HEK293 (cell line): Measurements from ENCODE around the gene ASTN2.

ENCODE experiments used
- CTCF ChIA-PET: fragments of 350-600 bp; formaldehyde crosslinking; extraction: SDS; loops from one replicate; lab custom pipeline; 2021; ENCODE audit warnings: antibody characterized with exemption; lab: Yijun Ruan, JAX
- POLR2A ChIA-PET: fragments of 300-600 bp; formaldehyde crosslinking; extraction: SDS; loops from one replicate; lab custom pipeline; 2020; ENCODE audit warnings: antibody characterized with exemption, inconsistent platforms; lab: Yijun Ruan, JAX
- H3K27ac ChIP-seq: fragments of 200-500 bp; sonication (Bioruptor generic); 2 replicates; pipeline ENCODE4 v1.5.1; 2014; ENCODE audit warnings: low read depth, low read length, control low read depth, inconsistent platforms; ENCODE audit errors: extremely low read depth
- H3K36me3 ChIP-seq, 2 experiments: fragments of 200-500 bp in 1 of 2; sonication (Bioruptor generic) in 1 of 2; 1 replicate in 1 of 2; 2 replicates in 1 of 2; pipeline ENCODE4 v1.5.1; 2014 to 2017; ENCODE audit warnings: inconsistent platforms in 2 of 2, low read length in 2 of 2; ENCODE audit not compliant: control insufficient read depth in 2 of 2, insufficient read depth in 1 of 2
- H3K4me1 ChIP-seq: fragments of 200-500 bp; sonication (Bioruptor generic); 2 replicates; pipeline ENCODE4 v1.5.1; 2014; ENCODE audit warnings: mild to moderate bottlenecking, low read length, inconsistent platforms; ENCODE audit not compliant: control insufficient read depth, insufficient read depth
- H3K4me3 ChIP-seq: 2 replicates; pipeline ENCODE4 v1.5.1; 2011; ENCODE audit warnings: low read depth, mild to moderate bottlenecking, control low read depth, low read length, moderate library complexity
- H3K9me3 ChIP-seq: fragments of 200-500 bp; sonication (Bioruptor generic); 2 replicates; pipeline ENCODE4 v1.5.1; 2014; ENCODE audit warnings: low read depth, low read length, inconsistent platforms; ENCODE audit not compliant: control insufficient read depth, insufficient read depth
- BCL11A ChIP-seq: fragments of 450-650 bp; formaldehyde crosslinking; IDR thresholded peaks from 2 replicates; pipeline ENCODE4 v1.5.1; 2016; ENCODE audit warnings: low read depth, missing biosample characterization, missing genetic modification characterization
- BCL11B ChIP-seq: fragments of 450-650 bp; formaldehyde crosslinking; IDR thresholded peaks from 2 replicates; pipeline ENCODE4 v1.5.1; 2016; ENCODE audit warnings: low read depth, missing biosample characterization, missing genetic modification characterization
- HIC1 ChIP-seq: fragments of 450-650 bp; formaldehyde crosslinking; IDR thresholded peaks from 2 replicates; pipeline ENCODE4 v1.5.1; 2016; ENCODE audit warnings: missing biosample characterization, missing genetic modification characterization
- HOXA7 ChIP-seq: sonication (generic); formaldehyde crosslinking; IDR thresholded peaks from 2 replicates; pipeline ENCODE4 v1.8.1; 2022; ENCODE audit warnings: missing genetic modification reagents, borderline replicate concordance
- KLF1 ChIP-seq: fragments of 450-650 bp; formaldehyde crosslinking; IDR thresholded peaks from 2 replicates; pipeline ENCODE4 v1.5.1; 2016; ENCODE audit warnings: missing biosample characterization, missing genetic modification characterization
- KLF9 ChIP-seq: fragments of 450-650 bp; formaldehyde crosslinking; IDR thresholded peaks from 2 replicates; pipeline ENCODE4 v1.5.1; 2016; ENCODE audit warnings: missing biosample characterization, missing genetic modification characterization, low read depth
- SP7 ChIP-seq: fragments of 450-650 bp; formaldehyde crosslinking; IDR thresholded peaks from 2 replicates; pipeline ENCODE4 v1.5.1; 2016; ENCODE audit warnings: missing biosample characterization, missing genetic modification characterization
- ZBTB8A ChIP-seq: fragments of 450-650 bp; formaldehyde crosslinking; IDR thresholded peaks from 2 replicates; pipeline ENCODE4 v1.5.1; 2016; ENCODE audit warnings: missing biosample characterization, missing genetic modification characterization
- ZNF132 ChIP-seq: fragments of 450-650 bp; formaldehyde crosslinking; IDR thresholded peaks from 2 replicates; pipeline ENCODE4 v1.5.1; 2017; ENCODE audit warnings: missing biosample characterization, missing genetic modification characterization, borderline replicate concordance
- ZNF140 ChIP-seq: fragments of 450-650 bp; formaldehyde crosslinking; IDR thresholded peaks from 2 replicates; pipeline ENCODE4 v1.5.1; 2016; ENCODE audit warnings: missing biosample characterization, missing genetic modification characterization
- ZNF155 ChIP-seq: fragments of 450-650 bp; formaldehyde crosslinking; IDR thresholded peaks from 2 replicates; pipeline ENCODE4 v1.5.1; 2016; ENCODE audit warnings: missing biosample characterization, missing genetic modification characterization
- ZNF157 ChIP-seq: fragments of 450-650 bp; formaldehyde crosslinking; IDR thresholded peaks from 2 replicates; pipeline ENCODE4 v1.5.1; 2016; ENCODE audit warnings: missing biosample characterization, missing genetic modification characterization
- ZNF324 ChIP-seq: fragments of 450-650 bp; formaldehyde crosslinking; IDR thresholded peaks from 2 replicates; pipeline ENCODE4 v1.5.1; 2016; ENCODE audit warnings: missing biosample characterization, missing genetic modification characterization
- ZNF350 ChIP-seq: fragments of 450-650 bp; formaldehyde crosslinking; IDR thresholded peaks from 2 replicates; pipeline ENCODE4 v1.5.0; 2017; ENCODE audit warnings: missing biosample characterization, mild to moderate bottlenecking, missing genetic modification characterization
- ZNF362 ChIP-seq: fragments of 450-650 bp; formaldehyde crosslinking; IDR thresholded peaks from 2 replicates; pipeline ENCODE4 v1.5.1; 2016; ENCODE audit warnings: missing biosample characterization, missing genetic modification characterization
- ZNF394 ChIP-seq: fragments of 450-650 bp; formaldehyde crosslinking; IDR thresholded peaks from 2 replicates; pipeline ENCODE4 v1.5.1; 2016; ENCODE audit warnings: missing biosample characterization, missing genetic modification characterization, mild to moderate bottlenecking, moderate library complexity, borderline replicate concordance
- ZNF48 ChIP-seq: fragments of 450-650 bp; formaldehyde crosslinking; IDR thresholded peaks from 2 replicates; pipeline ENCODE4 v1.5.1; 2016; ENCODE audit warnings: missing biosample characterization, missing genetic modification characterization
- ZNF529 ChIP-seq: fragments of 450-650 bp; formaldehyde crosslinking; IDR thresholded peaks from 2 replicates; pipeline ENCODE4 v1.5.1; 2017; ENCODE audit warnings: missing genetic modification characterization, missing biosample characterization; ENCODE audit not compliant: insufficient replicate concordance
- ZNF549 ChIP-seq: fragments of 450-650 bp; IDR thresholded peaks from 2 replicates; pipeline ENCODE4 v1.5.1; 2018; ENCODE audit warnings: missing biosample characterization, missing genetic modification characterization, mild to moderate bottlenecking, inconsistent platforms, moderate library complexity
- ZNF600 ChIP-seq: fragments of 450-650 bp; formaldehyde crosslinking; IDR thresholded peaks from 2 replicates; pipeline ENCODE4 v1.5.1; 2016; ENCODE audit warnings: missing biosample characterization, missing genetic modification characterization
- ZNF654 ChIP-seq: fragments of 450-650 bp; formaldehyde crosslinking; IDR thresholded peaks from 2 replicates; pipeline ENCODE4 v1.5.1; 2016; ENCODE audit warnings: low read depth, missing biosample characterization, missing genetic modification characterization
- ZNF670 ChIP-seq: fragments of 450-650 bp; formaldehyde crosslinking; IDR thresholded peaks from 2 replicates; pipeline ENCODE4 v1.5.1; 2016; ENCODE audit warnings: missing biosample characterization, missing genetic modification characterization, low read depth
- ZNF768 ChIP-seq: fragments of 450-650 bp; formaldehyde crosslinking; IDR thresholded peaks from 2 replicates; pipeline ENCODE4 v1.5.1; 2018; ENCODE audit warnings: missing biosample characterization, mild to moderate bottlenecking, missing genetic modification characterization
- ZNF776 ChIP-seq: fragments of 450-650 bp; formaldehyde crosslinking; IDR thresholded peaks from 2 replicates; pipeline ENCODE4 v1.5.0; 2017; ENCODE audit warnings: missing biosample characterization, missing genetic modification characterization, borderline replicate concordance
- ZNF830 ChIP-seq: fragments of 450-650 bp; IDR thresholded peaks from 2 replicates; pipeline ENCODE4 v1.5.0; 2018; ENCODE audit warnings: missing biosample characterization, missing genetic modification characterization, low read depth, mild to moderate bottlenecking, moderate library complexity
- ZXDB ChIP-seq: fragments of 450-650 bp; formaldehyde crosslinking; IDR thresholded peaks from 2 replicates; pipeline ENCODE4 v1.5.1; 2016; ENCODE audit warnings: missing biosample characterization, missing genetic modification characterization
- TF ChIP-seq, protein P1 (sequence below): fragments of 450-650 bp; formaldehyde crosslinking; IDR thresholded peaks from 2 replicates; pipeline ENCODE4 v1.5.0; 2017; ENCODE audit warnings: missing biosample characterization, missing genetic modification characterization, borderline replicate concordance

The ASTN2 gene

GRCh38 chr9:116843863-116844620 lies 570.8 kb downstream of the ASTN2 start:
- no peaks in the 10 kb centered on the region for H3K36me3 ChIP-seq
- no peak overlapping the region for H3K4me3 ChIP-seq
- H3K4me1 ChIP-seq: no peaks in the 10 kb centered on the region
- CTCF ChIA-PET: interaction anchor here (0.5 to 1.1 kb wide), 4 partner anchors 17 to 230 kb away, joined by 3 to 4 read pairs (median 4); no protein-coding TSS in a partner anchor
- no peaks in the 10 kb centered on the region for H3K9me3 ChIP-seq
- no peak for TF ChIP-seq HOXA7 (CRISPR knock-in tag)
- no peak for TF ChIP-seq KLF1 (tag by site-specific recombination)
- TF ChIP-seq SP7 (tag by site-specific recombination): no peak
- no peak for TF ChIP-seq ZNF132 (tag by site-specific recombination)
- TF ChIP-seq ZNF670: no peak
- no peak for TF ChIP-seq ZNF157 (tag by site-specific recombination)
- TF ChIP-seq ZBTB8A (tag by site-specific recombination): no peak
- TF ChIP-seq ZNF600 (tag by site-specific recombination): no peak
- TF ChIP-seq HIC1 (tag by site-specific recombination): no peak
- TF ChIP-seq ZNF768: no peak
- TF ChIP-seq, protein P1, sequence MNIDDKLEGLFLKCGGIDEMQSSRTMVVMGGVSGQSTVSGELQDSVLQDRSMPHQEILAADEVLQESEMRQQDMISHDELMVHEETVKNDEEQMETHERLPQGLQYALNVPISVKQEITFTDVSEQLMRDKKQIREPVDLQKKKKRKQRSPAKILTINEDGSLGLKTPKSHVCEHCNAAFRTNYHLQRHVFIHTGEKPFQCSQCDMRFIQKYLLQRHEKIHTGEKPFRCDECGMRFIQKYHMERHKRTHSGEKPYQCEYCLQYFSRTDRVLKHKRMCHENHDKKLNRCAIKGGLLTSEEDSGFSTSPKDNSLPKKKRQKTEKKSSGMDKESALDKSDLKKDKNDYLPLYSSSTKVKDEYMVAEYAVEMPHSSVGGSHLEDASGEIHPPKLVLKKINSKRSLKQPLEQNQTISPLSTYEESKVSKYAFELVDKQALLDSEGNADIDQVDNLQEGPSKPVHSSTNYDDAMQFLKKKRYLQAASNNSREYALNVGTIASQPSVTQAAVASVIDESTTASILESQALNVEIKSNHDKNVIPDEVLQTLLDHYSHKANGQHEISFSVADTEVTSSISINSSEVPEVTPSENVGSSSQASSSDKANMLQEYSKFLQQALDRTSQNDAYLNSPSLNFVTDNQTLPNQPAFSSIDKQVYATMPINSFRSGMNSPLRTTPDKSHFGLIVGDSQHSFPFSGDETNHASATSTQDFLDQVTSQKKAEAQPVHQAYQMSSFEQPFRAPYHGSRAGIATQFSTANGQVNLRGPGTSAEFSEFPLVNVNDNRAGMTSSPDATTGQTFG (tag by site-specific recombination): no peak
- TF ChIP-seq ZNF362 (tag by site-specific recombination): no peak
- no peak for TF ChIP-seq ZNF549 (tag by site-specific recombination)
- TF ChIP-seq ZNF830: no peak
- no peak for TF ChIP-seq ZNF140 (tag by site-specific recombination)
- no peak for TF ChIP-seq BCL11A (tag by site-specific recombination)
- no peak for TF ChIP-seq ZNF350
- TF ChIP-seq ZNF529 (tag by site-specific recombination): no peak
- H3K27ac ChIP-seq: no peak overlapping the region
- POLR2A ChIA-PET: no interaction called here

DNA sequence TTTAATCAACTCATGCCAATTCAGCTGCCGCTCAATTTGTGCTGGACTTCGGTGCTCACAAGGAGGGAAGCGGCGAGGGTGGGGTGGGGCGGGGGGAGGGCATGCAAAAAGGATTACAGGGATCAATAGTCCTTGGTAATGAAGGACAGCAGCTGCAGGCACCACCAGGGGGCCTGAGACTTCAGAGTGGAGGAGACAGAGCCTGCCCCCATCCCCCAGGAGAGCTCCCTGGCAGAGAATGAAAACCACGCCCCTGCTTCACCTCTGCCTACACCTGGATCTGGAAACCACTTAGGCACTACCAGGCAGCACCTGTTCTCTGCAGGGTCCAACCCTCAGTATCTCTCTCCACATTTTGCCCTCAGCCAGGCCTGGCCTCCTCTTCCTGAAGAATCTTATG lies 572.2 kb downstream of the ASTN2 start:
- POLR2A ChIA-PET: no interaction called here
- CTCF ChIA-PET: interaction anchor here (0.9 kb wide), 1 partner anchor 106 kb away, joined by 4 read pairs; no protein-coding TSS in a partner anchor
- no peaks in the 10 kb centered on the region for H3K36me3 ChIP-seq
- no peaks in the 10 kb centered on the region for H3K4me1 ChIP-seq
- no peak overlapping the region for H3K27ac ChIP-seq
- H3K4me3 ChIP-seq: no peak overlapping the region
- no peaks in the 10 kb centered on the region for H3K9me3 ChIP-seq
- no peak for TF ChIP-seq ZNF654 (tag by site-specific recombination)
- TF ChIP-seq ZNF324 (tag by site-specific recombination): no peak
- no peak for TF ChIP-seq ZNF155 (tag by site-specific recombination)
- TF ChIP-seq ZNF48 (tag by site-specific recombination): no peak
- no peak for TF ChIP-seq BCL11B (tag by site-specific recombination)
- TF ChIP-seq ZNF776 (tag by site-specific recombination): no peak
- TF ChIP-seq ZNF394 (tag by site-specific recombination): no peak
- no peak for TF ChIP-seq ZXDB
- no peak for TF ChIP-seq KLF9 (tag by site-specific recombination)
